HG03064 (cell line): ENCODE data around the gene ACVR2A.

Experiments
- ATAC-seq: cut with Tn5 transposase; IDR thresholded peaks from one replicate; pipeline ENCODE4 v1.9.1; 2021; ENCODE audit warnings: low read depth; ENCODE audit not compliant: unreplicated experiment

Gene ACVR2A

DNA sequence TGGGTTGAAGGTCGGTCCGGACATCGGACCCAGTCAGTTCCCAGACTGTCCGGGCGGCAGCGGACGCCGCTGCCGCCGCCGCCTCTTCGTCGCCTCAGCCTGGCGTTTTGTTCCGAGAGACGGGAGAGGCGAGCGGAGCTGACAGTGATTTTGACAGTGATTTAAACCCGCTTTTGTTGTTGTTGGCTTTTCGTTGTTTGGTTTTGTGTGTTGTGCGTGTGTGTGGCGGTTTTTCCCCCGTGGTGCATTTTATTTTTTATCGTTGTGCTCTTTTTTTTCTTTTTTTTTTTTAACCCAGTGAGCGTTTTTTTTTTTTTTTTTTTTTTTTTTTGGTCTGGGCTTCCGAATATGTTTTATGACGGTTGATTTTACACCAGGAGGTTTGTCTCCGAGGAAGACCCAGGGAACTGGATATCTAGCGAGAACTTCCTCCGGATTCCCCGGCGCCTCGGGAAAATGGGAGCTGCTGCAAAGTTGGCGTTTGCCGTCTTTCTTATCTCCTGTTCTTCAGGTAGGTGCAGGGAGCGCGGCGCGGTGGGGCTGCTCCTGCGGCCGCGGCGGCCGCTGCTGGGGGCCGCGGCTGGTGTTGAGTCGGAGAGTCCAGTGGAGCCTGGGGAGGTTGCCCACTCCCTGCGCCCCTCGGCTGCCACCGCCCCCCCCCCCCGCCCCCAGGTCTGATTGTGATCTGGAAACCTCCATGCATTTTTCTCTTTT is at the start of gene ACVR2A:
TSS of gene ACVR2A (plus strand) at position 333 of the 714 bp plus-strand sequence. CDS start at position 457, 124 bp downstream.
- peak; percentile 37 for ATAC-seq

- no peak for ATAC-seq
These were observed 44.5 kb upstream of the ACVR2A start for GRCh38 chr2:147800316-147800715.

DNA sequence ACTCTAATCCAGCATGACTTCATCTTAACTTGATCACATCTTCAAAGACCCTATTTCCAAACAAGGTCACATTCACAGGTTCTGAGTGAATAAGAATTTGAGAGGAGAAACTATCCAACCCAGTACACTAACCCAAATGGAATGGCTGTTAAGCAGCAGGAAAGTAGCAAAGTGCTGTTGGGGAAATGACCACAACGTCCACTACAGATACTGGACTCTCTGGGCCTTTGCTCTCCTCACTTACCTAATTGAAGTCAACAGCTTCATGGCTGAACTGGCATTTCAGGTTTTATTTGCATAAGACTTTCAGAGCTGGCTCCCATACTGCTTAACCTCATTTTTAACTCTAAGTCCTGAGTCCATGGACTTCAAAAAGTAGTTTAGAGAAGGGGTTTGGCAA is 38.0 kb upstream of the ACVR2A start:
- ATAC-seq, result no peak

DNA sequence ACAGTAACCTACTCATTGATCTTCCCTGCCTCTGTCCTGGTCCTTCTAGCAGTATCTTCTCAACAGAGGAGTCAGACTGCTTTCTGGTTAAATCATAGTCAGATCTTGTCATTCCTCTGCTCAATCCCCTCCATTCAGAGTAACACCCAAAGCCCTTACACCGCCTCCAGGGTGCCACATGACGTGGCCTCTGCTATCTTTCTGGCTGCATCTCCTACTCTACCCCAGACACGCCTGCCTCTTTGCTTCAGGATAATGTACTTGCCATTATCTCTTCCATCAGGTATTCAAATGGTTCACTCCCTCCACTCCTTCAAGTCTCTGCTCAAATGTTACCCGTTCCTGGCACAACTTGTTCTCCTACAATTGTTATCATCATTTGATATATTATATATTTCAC is 36.3 kb upstream of the ACVR2A start:
- ATAC-seq, result no peak

DNA sequence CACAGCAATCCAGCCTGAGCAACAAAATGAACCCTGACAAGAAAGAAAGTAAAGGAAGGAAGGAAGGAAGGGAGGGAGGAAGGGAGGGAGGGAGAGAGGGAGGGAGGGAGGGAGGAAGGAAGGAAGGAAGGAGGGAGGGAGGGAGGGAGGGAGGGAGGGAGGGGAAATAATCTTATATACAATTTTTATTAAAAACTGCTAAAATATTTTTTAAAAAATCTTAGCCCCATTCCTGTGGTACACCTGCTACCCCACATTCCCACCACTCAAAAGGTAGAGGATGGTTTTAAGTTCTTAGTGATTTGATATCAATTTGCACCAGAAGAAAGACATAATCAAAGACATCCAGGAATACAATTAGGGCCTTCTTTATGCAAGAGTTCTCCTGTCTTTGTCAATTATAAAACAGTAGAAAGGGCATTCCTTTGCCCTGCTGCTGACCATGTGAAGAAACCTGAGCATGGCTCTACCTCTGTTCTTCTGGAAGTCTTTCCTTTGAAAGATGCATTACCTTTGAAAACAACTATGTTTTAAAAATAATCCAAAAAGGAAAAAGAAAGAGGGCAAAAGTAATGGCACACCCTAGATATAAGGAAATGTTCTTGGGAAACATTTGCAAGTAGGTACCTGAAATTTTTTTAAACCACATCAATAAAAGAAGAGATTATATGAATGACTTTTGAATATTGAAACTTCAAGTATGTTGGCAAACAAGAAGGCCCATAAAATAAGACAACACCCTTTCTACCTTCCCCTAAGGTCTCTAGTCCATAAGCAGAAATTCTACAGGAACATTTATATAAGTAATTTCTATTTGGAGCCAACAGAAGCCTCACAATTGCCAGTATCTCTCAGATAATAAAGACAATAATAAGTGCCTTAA is 33.7 kb upstream of the ACVR2A start:
- ATAC-seq, result no peak

GRCh38 chr2:147818741-147819140 is 26.1 kb upstream of the ACVR2A start:
- ATAC-seq, result no peak

GRCh38 chr2:147824620-147825019 is 20.2 kb upstream of the ACVR2A start:
- ATAC-seq, result no peak

GRCh38 chr2:147826278-147827087 is 18.3 kb upstream of the ACVR2A start:
- no peak for ATAC-seq

GRCh38 chr2:147827088-147827375 is 17.8 kb upstream of the ACVR2A start:
- ATAC-seq, result no peak

DNA sequence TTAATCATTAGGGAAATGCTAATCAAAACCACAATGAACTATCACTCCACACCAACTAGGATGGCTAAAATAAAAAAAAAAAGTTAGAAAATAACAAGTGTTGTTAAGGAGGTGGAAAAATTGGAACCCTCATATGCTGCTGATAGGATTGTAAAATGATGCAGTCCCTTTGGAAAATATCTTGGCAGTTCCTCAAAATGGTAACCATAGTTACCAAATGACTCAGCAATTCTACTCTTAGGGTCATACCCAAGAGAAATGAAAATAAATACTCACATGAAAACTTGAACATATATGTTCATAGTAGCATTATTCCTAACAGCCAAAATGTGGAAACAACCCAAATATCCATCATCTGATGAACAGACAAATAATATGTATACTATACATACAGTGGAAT is 15.7 kb upstream of the ACVR2A start:
- ATAC-seq, result no peak

DNA sequence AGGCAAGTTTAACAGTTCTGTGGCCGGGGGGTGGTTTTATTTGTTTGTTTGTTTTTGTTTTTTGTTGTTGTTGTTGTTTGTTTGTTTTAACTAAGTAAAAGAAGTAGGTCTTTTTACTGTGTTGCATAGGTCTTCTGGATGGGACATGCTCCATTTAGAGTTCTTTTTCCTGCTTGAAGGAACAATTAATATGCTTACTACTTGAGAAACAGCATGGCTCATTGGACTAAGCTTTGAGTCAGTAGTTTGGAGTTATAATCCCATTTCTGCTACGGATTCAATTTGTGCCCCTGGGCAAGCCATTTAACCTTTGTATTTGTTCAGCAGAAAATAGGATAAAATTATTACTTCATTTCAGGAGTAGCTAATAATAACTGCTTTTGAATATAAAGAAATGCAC is 8.7 kb upstream of the ACVR2A start:
- no peak for ATAC-seq

- no peak for ATAC-seq
These were observed 1.4 kb upstream of the ACVR2A start for GRCh38 chr2:147843391-147843863.

- ATAC-seq, result peak; percentile 82
These were observed 749 bp upstream of the ACVR2A start for GRCh38 chr2:147843864-147844696.

DNA sequence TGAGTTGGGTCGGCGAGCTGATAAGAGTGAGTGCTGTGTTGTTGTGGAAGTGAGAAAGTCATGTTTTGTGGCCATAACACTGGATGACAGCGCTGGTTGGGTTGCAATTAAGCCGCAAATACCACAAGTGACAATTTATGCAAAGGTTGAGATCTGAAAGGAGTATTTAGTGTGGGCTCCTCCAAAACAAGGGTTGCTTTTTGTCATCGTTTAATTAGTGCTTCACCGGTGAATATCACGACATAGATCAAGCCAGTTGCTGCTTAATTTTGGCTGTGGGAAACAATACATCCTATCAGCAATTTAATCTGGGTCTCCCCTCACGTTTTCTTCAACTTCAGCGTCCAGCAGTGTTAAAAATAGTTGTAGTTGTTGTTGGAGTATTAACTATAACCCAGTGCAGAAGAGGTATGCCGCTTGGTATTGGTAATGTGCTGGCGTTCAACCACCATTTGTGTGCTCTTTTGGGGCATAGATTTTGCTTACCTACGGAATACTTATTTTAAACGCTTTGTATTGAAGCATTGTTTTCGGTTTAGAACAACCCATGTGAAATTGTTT is 662 bp downstream of the ACVR2A start:
- peak; percentile 43 for ATAC-seq

GRCh38 chr2:147846412-147847081 is 1.7 kb downstream of the ACVR2A start:
- no peak for ATAC-seq

DNA sequence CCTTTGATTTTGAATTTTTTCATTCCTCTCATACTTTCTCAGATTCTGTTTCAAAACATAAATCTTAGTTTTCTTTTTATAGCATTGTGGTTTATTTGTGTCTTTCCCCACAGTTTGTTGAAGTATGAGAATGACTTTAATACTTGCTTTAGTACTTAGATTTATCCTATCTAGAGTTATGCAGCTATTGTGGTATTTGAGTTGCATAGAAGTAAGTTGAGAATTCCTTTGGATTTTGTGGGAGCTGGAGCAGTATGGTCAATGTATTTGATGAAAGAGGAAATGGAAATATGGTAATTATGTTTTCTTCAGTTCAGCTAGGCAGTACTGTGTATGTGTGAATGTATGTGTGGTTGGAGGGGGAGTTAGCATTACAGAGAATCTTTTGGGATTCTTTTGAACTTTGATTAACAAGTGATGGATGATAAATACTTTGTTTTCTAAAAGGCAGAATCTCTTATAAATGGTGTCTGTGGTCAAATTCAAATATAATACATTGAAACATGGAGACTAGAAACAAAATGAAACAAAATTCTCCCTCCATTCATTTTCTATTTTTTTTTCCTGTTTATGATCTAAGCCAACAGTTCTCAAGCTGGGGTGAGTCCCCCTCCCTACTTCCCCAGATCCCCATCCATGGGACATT is 3.0 kb downstream of the ACVR2A start:
- ATAC-seq, result no peak

DNA sequence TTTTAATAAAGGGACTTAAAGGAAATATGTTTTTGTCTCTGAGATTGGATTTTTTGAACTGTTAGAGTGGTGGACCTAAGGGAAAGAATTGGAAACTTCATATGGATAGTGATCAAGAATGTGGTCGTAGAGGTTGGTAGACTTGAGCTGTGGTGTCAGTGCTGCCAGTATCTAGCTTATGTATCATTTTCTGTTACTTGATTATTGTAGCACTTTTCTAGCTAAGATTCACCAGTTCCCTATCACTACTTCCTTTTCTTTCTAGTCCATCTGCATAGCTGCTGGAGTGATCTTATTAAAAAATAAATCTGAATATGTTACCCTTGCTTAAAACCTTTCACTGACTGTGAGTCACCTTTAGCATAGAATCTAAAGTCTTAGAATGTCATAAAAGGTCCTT is 6.0 kb downstream of the ACVR2A start:
- ATAC-seq, result no peak

DNA sequence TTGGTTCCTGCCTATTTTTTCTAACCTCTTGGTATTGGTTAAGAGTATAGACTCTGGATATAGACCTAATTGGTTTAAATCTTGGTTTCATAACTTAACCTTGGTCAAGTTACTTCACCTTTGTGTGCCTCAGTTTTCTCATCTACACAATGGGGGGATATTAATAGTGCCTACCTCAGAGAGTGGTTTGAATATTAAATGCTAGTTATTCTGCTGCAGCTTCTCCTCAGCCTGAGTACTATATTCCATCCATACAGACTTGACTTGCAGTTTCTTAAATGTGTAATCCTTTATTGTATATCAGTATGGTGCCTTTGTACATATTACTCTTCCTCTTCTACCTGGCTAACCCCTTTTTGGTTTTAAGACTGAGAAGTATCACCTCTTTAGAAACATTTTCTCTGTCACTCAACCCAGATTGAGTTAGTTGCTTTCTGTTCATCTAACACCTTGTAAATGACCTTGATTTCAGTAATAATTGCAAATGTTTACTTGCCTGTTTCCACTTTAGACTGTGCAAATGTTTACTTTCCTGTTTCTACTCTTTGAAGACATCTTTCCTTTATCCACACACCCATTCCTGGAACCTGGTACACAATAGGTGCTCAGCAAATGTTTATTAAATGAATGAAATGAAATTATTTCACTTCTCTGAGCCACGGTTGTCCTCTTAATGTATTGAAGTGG is 6.6 kb downstream of the ACVR2A start:
- no peak for ATAC-seq
